ENCODE results near the gene CTDSP2.
"Not testable (repeated sequence)": the region's sequence is repeated elsewhere in the genome, so short reads cannot be mapped to it uniquely, and the experiment has no call there.

The CTDSP2 gene

DNA sequence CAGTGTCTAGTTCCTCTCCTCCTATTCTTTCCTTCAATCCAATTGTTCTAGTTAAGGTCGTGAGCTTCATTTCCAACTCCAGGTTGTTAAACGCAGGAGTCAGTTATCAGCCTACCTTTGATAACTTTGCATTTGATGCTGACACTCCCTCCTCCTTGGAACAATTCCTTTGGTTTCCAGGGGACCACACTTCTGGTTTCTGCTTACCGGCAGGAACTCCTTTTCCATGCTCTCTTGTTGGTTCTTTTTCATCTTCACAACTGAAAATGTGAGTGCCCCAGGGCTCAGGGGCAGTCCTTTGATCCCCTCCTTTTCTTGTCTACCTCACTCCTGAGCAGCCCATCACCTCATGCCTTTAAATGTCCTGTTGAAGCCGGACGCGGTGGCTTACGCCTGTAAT is 69.2 kb downstream of the CTDSP2 start:
- no peak for FAIRE-seq

DNA sequence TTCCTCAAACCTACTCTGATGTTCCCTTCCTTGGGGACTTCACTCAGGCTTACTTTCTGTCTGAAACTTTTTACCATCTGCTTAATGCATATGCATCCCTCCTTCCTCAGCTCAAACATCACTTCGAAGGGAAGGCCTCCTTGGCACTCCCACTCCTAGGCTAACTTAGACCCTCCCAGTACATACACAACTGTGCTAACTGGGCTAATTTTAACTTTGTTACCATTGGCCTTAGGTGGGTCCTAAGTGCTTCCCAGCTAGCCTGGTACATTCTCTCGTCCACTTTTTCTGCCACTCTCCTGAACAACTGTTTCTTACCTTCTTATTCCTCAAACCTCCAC is 70.3 kb downstream of the CTDSP2 start:
- FAIRE-seq, result no peak

DNA sequence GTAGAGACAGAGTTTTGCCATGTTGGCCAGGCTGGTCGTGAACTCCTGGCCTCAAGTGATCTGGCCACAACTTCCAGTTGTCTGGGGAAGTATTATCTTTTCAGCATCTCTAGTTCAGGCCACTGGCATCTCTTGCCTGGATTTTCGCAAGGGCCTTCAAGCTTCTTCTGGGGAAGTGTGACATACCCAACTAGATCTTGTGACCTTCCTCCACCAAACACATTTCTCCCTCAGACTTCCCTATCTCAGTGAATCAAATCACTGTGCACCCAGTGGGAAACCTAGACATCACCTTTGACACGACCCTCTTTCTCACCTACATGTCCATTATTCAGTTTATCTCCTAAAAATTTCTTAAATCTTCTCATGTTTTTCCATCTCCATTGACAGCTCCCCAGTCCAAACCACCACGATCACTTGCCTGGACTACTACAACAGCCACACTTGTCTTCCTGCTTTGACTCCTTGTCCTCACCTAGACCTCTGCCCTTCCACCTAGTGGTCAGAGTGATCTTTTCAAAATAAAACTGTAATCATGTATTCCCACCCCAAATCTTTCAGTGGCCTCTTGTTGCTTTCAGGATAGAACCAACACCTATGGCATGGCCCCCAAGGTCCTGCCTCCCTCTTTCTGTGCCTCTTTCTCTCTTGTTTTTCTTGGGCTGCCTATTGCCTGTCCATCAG is 70.8 kb downstream of the CTDSP2 start:
- no peak for FAIRE-seq

DNA sequence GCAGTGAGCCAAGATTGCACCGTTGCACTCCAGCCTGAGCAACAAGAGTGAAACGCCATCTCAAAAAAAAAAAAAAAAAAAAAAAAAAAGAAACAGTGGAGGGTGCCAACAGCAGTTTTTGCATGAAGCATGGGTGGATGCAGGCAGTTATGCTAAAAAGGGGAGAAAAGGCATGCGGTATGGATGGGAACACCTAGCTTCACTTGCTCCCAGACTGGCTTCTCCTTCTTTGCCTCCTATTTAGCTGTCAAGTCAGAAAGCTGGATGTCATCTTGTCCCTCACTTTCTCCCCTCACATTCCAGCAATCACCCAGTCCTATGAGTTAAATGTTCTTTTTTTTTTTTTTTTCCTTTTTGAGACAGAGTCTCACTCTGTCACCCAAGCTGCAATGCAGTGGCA is 71.5 kb downstream of the CTDSP2 start:
- no peak for FAIRE-seq

DNA sequence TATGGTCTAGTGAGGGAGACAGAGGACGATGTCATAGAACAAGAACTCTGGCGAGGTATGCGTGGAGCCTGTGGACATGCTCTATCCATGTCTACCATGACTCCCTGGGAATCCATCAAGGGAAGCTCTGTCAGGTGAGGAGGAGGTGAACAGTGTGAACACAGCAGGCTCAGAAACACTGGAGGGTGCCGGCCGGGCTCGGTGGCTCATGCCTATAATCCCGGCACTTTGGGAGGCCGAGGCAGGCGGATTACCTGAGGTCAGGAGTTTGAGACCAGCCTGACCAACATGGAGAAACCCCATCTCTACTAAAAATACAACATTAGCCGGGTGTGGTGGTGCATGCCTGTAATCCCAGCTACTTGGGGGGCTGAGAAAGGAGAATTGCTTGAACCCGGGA is 71.9 kb downstream of the CTDSP2 start:
- FAIRE-seq, result not testable (repeated sequence)

DNA sequence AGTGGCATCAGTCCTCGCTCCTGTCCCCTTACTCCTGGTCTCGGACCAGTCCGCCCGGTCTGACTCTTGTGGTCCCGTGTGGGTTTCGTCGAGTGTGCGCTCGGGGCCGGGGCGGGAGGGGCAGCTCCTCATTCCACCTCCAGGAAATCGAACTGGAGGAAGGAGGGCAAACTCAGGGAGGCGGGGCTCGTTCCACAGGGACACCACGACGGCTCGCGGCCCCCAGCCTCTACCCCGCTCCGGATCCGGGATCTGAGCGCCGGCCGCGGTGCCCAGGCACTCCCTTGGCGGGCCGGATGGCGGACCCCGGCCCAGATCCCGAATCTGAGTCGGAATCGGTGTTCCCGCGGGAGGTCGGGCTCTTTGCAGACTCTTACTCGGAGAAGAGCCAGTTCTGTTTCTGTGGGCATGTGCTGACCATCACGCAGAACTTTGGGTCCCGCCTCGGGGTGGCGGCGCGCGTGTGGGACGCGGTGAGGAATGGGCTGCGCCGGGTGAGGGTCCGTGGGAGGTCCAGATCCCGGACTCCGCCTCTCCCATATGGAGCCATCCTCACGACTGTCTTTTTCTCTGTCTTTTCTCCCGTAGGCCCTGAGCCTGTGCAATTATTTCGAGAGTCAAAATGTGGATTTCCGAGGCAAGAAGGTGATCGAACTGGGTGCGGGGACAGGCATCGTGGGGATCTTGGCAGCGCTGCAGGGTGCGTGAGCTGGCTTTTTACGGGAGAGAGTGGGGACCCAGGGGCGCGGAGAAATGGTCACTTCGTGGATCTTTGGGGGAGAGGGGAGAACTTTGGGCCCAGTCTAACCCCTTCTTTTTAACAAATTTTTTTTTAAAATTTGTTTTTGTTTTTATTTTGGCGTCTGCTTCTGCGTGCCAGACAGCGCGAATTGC is 73.9 kb downstream of the CTDSP2 start, which contains the start of gene EEF1AKMT3:
Gene EEF1AKMT3 (plus strand): TSS at position 186 of the 894 bp plus-strand sequence. CDS start 111 bp downstream, at position 297.
- FAIRE-seq, result no peak

DNA sequence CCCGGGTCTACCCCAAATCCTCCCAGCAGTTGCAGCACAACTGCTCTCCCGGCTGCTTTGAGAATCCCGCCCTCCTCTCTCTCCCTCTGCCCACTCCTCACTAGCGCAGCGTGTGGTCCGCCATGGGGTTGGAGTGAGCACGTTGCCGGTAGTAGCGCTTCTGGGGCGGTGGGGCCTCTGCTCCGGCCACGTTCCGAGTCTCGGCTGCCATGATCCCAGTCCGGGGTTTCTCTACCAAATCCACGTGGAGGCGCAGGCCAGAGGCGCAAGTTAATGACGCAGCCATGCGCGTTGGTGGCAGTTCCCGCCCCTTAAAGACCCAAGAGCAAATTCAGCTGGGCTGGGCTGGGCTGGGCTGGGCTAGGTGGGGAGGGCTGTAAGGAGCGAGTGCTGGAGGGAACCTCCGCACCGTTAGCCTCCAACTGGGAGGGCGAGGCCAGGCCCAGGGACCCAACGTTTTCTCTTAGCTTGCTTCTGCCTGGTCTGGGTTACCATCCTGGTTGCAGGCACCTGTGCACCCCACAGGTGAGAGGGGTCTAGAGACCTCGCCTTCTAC is 74.6 kb downstream of the CTDSP2 start, which contains the start of gene METTL1:
Gene METTL1 (minus strand): TSS at position 233 of the 556 bp plus-strand sequence. CDS start 22 bp downstream, at position 211.
- no peak for FAIRE-seq

DNA sequence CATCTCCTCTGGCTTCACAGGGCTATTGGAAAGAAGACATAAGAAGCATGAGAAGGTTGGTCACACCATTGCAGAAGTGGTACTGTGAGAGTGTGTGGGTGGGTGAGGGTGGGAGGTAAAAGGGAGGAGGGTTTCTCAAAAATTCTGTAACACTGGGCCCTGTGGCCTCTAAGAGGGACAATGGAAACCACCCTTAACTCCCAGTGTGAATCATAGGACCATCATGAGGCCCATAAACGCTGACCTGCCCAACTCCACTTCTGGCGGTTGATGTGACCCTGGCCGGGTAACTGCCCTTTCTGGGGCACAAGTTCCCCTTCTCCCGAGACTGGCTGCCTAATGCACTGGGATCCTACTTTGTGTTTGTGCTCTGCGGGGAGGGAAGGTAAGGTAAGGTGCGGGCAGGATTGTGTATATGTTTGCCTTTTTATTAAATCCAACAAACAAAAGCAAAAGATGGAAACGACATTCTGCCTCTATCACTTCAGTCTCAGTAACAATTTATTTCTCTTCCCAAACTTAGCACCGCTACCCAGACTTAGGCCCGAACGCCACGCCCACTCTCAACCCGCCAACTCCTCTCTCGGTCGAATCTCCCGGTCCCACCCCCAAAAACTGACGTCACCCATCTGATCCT is 75.2 kb downstream of the CTDSP2 start:
- no peak for FAIRE-seq

DNA sequence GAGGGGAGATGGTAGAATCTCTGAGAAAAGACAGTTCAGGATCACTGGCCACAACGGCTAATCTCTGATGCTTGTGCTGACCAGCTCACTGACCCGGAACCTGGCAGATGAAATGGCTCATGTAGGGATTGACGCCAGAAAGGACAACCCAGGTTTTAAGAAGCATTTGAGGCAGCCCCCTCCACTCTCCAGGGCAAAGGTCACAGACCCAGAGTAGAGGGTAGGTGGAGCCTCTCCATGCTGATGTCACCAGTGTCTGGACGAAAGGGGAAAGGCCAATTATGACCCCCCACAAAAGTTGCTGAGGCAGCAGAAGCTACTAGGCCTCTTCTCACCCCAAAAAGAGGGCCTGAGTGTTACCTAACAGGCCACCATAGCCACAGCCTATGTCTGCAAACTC is 75.8 kb downstream of the CTDSP2 start:
- FAIRE-seq, result no peak
